Muscle of back (tissue), 11 donors: ENCODE data around the gene MBTD1. TPM values are rescaled to one million over a fixed set of nuclear protein-coding genes. Genes with fewer than 3 reads are reported as not detected.
"Not testable (repeated sequence)": the region's sequence is repeated elsewhere in the genome, so short reads cannot be mapped to it uniquely, and the experiment has no call there.

Experiments used
- DNase-seq, 3 donors: peaks; one replicate each; pipeline versions ENCODE4 v3.0.0 to v3.0.0-alpha.2; 2013
- polyA plus RNA-seq, 10 donors: library from polyadenylated mRNA; unstranded; fragments of 120-200 nt; gene quantifications; one replicate each; pipeline ENCODE4 v1.2.1, GENCODE V29; 2013; ENCODE audit not compliant: insufficient read length in 10 of 10

MBTD1 gene
- polyA plus RNA-seq, 10 donors, result 16.9 to 27.9 (median 22.9) TPM

GRCh38 chr17:51189628-51190027 lies 70.2 kb downstream of the MBTD1 start:
- no peak for DNase-seq

GRCh38 chr17:51189162-51189561 lies 70.7 kb downstream of the MBTD1 start:
- no peak for DNase-seq

- DNase-seq, result no peak
Observed at GRCh38 chr17:51188271-51188833, 71.5 kb downstream of the MBTD1 start.

GRCh38 chr17:51185763-51186332 lies 74.0 kb downstream of the MBTD1 start:
- DNase-seq, result no peak

- no peak for DNase-seq
Observed at GRCh38 chr17:51184124-51184523, 75.7 kb downstream of the MBTD1 start.

GRCh38 chr17:51180486-51180885 lies 79.4 kb downstream of the MBTD1 start:
- peak in 1 of 3 donors; percentile 17 for DNase-seq

- DNase-seq, result not testable (repeated sequence)
Observed at GRCh38 chr17:51172030-51172429, 87.8 kb downstream of the MBTD1 start.

- no peak for DNase-seq
Observed at GRCh38 chr17:51170736-51171135, 89.1 kb downstream of the MBTD1 start.

GRCh38 chr17:51169340-51169739 lies 90.5 kb downstream of the MBTD1 start:
- DNase-seq, result no peak

- peak in 2 of 3 donors; percentile 53 to 75 for DNase-seq
Observed at GRCh38 chr17:51166987-51167931, 92.6 kb downstream of the MBTD1 start.

GRCh38 chr17:51166198-51166986 lies 93.5 kb downstream of the MBTD1 start, which contains the start of gene NME2:
TSS of gene NME2 (plus strand) at chr17:51166411. CDS start at chr17:51166831, 420 bp downstream.
- DNase-seq, result peak; percentile 79 to 94 (median 89)

- no peak for DNase-seq
Observed at GRCh38 chr17:51165680-51166197, 94.1 kb downstream of the MBTD1 start.

- no peak for DNase-seq
Observed at GRCh38 chr17:51164911-51165679, 94.8 kb downstream of the MBTD1 start.

GRCh38 chr17:51161541-51161940 lies 98.3 kb downstream of the MBTD1 start:
- DNase-seq, result no peak

- DNase-seq, result no peak
Observed at GRCh38 chr17:51159604-51160003, 100.2 kb downstream of the MBTD1 start.

- no peak for DNase-seq
Observed at GRCh38 chr17:51155416-51155815, 104.4 kb downstream of the MBTD1 start.

- peak in 2 of 3 donors; percentile 16 to 53 for DNase-seq
Observed at GRCh38 chr17:51154176-51154575, 105.7 kb downstream of the MBTD1 start.

- DNase-seq, result peak; percentile 98 to 99 (median 99)
Observed at GRCh38 chr17:51153210-51154072, 106.4 kb downstream of the MBTD1 start, which contains the start of gene NME1. TSS of gene NME1 (plus strand) at chr17:51153559. CDS start at chr17:51155655, 2,096 bp downstream.

GRCh38 chr17:51152766-51153209 lies 107.1 kb downstream of the MBTD1 start:
- DNase-seq, result peak in 1 of 3 donors; percentile 35
